IMR-90 (cell line): ENCODE data around the gene ZNF521. TPM values are rescaled to one million over a fixed set of nuclear protein-coding genes. Genes with fewer than 3 reads are reported as not detected.

Source experiments
- ATAC-seq: fragments of 200-7000 bp; cut with Tn5 transposase; 2 replicates; pipeline ENCODE4 v1.9.1; 2020; ENCODE audit warnings: low read depth, mild to moderate bottlenecking, moderate library complexity
- BruUV-seq: library from RNA; stranded (reverse); fragments of 400-500 nt; replicated peaks from 2 replicates; lab custom pipeline; 2021; lab: Mats Ljungman, UMichigan
- CTCF ChIA-PET: fragments of 300-600 bp; formaldehyde crosslinking; extraction: SDS; loops from one replicate; lab custom pipeline; 2021; ENCODE audit warnings: antibody characterized with exemption; lab: Yijun Ruan, JAX
- POLR2A ChIA-PET: fragments of 300-600 bp; sonication (Branson Sonifier 250); formaldehyde crosslinking; loops from one replicate; lab custom pipeline; 2022; ENCODE audit warnings: antibody characterized with exemption; ENCODE audit not compliant: unreplicated experiment; lab: Charles Lee
- DNase-seq: peaks from one replicate; pipeline ENCODE4 v3.0.0; 2013
- H2AFZ ChIP-seq: replicated peaks from 2 replicates; pipeline ENCODE3; 2013; ENCODE audit warnings: low read length, mild to moderate bottlenecking; ENCODE audit not compliant: poor library complexity
- H2AK5ac ChIP-seq: 2 replicates; pipeline ENCODE4 v1.6.1; 2013; ENCODE audit warnings: low read depth, low read length, inconsistent platforms
- H2AK9ac ChIP-seq: replicated peaks from 2 replicates; pipeline ENCODE3; 2013; ENCODE audit warnings: mild to moderate bottlenecking, low read depth, low read length, moderate library complexity; ENCODE audit not compliant: poor library complexity
- H2BK120ac ChIP-seq: 2 replicates; pipeline ENCODE4 v1.6.1; 2013; ENCODE audit warnings: low read depth, low read length, inconsistent platforms
- H2BK15ac ChIP-seq: 3 replicates; pipeline ENCODE4 v1.6.1; 2013; ENCODE audit warnings: low read depth, low read length, inconsistent platforms
- H2BK20ac ChIP-seq: 2 replicates; pipeline ENCODE4 v1.6.1; 2013; ENCODE audit warnings: low read depth, mild to moderate bottlenecking, inconsistent platforms, low read length, moderate library complexity
- H2BK5ac ChIP-seq: 2 replicates; pipeline ENCODE4 v1.6.1; 2013; ENCODE audit warnings: mild to moderate bottlenecking, low read depth, low read length, inconsistent platforms; ENCODE audit not compliant: poor library complexity, severe bottlenecking
- H3K14ac ChIP-seq: replicated peaks from 2 replicates; pipeline ENCODE4 v1.6.1; 2013; ENCODE audit warnings: low read depth, low read length, inconsistent platforms
- H3K18ac ChIP-seq: 2 replicates; pipeline ENCODE4 v1.6.1; 2013; ENCODE audit warnings: low read depth, low read length, control low read depth
- H3K23ac ChIP-seq: 2 replicates; pipeline ENCODE4 v1.6.1; 2013; ENCODE audit warnings: low read depth, low read length, inconsistent platforms
- H3K27ac ChIP-seq: 2 replicates; pipeline ENCODE4 v1.5.1; 2013; ENCODE audit warnings: mild to moderate bottlenecking, control low read depth, low read length; ENCODE audit not compliant: insufficient read depth
- H3K27me3 ChIP-seq: 2 replicates; pipeline ENCODE4 v1.6.1; 2013; ENCODE audit warnings: low read length; ENCODE audit not compliant: control insufficient read depth, insufficient read depth
- H3K36me3 ChIP-seq: 2 replicates; pipeline ENCODE4 v1.6.1; 2013; ENCODE audit warnings: low read length, mixed read lengths; ENCODE audit not compliant: control insufficient read depth, insufficient read depth
- H3K4ac ChIP-seq: 2 replicates; pipeline ENCODE4 v1.6.1; 2013; ENCODE audit warnings: low read depth, low read length, inconsistent platforms
- H3K4me1 ChIP-seq: 2 replicates; pipeline ENCODE4 v1.6.1; 2013; ENCODE audit warnings: low read length, mixed read lengths; ENCODE audit not compliant: control insufficient read depth, insufficient read depth
- H3K4me2 ChIP-seq: 2 replicates; pipeline ENCODE4 v1.6.1; 2013; ENCODE audit warnings: low read depth, mild to moderate bottlenecking, control low read depth, low read length, moderate library complexity
- H3K4me3 ChIP-seq: 2 replicates; pipeline ENCODE4 v1.5.1; 2013; ENCODE audit warnings: low read depth, mild to moderate bottlenecking, control low read depth, low read length, moderate library complexity; ENCODE audit not compliant: insufficient read depth
- H3K56ac ChIP-seq: 2 replicates; pipeline ENCODE4 v1.6.1; 2013; ENCODE audit warnings: low read length, inconsistent platforms; ENCODE audit not compliant: insufficient read depth; ENCODE audit errors: extremely low read depth
- H3K79me1 ChIP-seq, 2 experiments: 2 replicates each; pipeline ENCODE4 v1.6.1; 2013; ENCODE audit warnings: low read length in 2 of 2, inconsistent platforms in 1 of 2, low read depth in 1 of 2
- H3K9ac ChIP-seq: 2 replicates; pipeline ENCODE4 v1.6.1; 2013; ENCODE audit warnings: low read depth, low read length, control low read depth
- H3K9me1 ChIP-seq: 2 replicates; pipeline ENCODE4 v1.6.1; 2013; ENCODE audit warnings: low read length, inconsistent platforms; ENCODE audit not compliant: insufficient read depth
- H3K9me3 ChIP-seq: 2 replicates; pipeline ENCODE4 v1.6.1; 2013; ENCODE audit warnings: low read length; ENCODE audit not compliant: control insufficient read depth, insufficient read depth
- H4K20me1 ChIP-seq: 2 replicates; pipeline ENCODE4 v1.6.1; 2013; ENCODE audit warnings: low read length, inconsistent platforms; ENCODE audit not compliant: insufficient read depth
- H4K5ac ChIP-seq: 2 replicates; pipeline ENCODE4 v1.6.1; 2013; ENCODE audit warnings: mild to moderate bottlenecking, low read depth, low read length, control low read depth
- H4K8ac ChIP-seq, 2 experiments: 2 replicates each; pipeline ENCODE4 v1.6.1; 2013; ENCODE audit warnings: low read depth in 2 of 2, low read length in 2 of 2, control low read depth in 1 of 2, inconsistent platforms in 1 of 2
- H4K91ac ChIP-seq: 2 replicates; pipeline ENCODE4 v1.6.1; 2013; ENCODE audit warnings: low read depth, low read length, inconsistent platforms; ENCODE audit not compliant: insufficient read depth
- BHLHE40 ChIP-seq: fragments of 150-350 bp; IDR thresholded peaks from 2 replicates; pipeline ENCODE4 v1.6.1; 2016; ENCODE audit warnings: mild to moderate bottlenecking, low read depth, low read length
- CHD1 ChIP-seq: IDR thresholded peaks from 2 replicates; pipeline ENCODE4 v1.6.1; 2012; ENCODE audit warnings: low read depth, low read length, improper control_type of control experiment
- MAFK ChIP-seq: IDR thresholded peaks from 2 replicates; pipeline ENCODE4 v1.6.1; 2012; ENCODE audit warnings: low read depth, low read length, improper control_type of control experiment
- MAZ ChIP-seq: IDR thresholded peaks from 2 replicates; pipeline ENCODE4 v1.6.1; 2012; ENCODE audit warnings: low read depth, mild to moderate bottlenecking, low read length, improper control_type of control experiment, moderate library complexity, borderline replicate concordance
- MXI1 ChIP-seq: IDR thresholded peaks from 2 replicates; pipeline ENCODE4 v1.6.1; 2012; ENCODE audit warnings: low read depth, mild to moderate bottlenecking, low read length, moderate library complexity, borderline replicate concordance
- NFE2L2 ChIP-seq: fragments of 150-350 bp; IDR thresholded peaks from 2 replicates; pipeline ENCODE4 v1.6.1; 2016; ENCODE audit warnings: low read depth, mild to moderate bottlenecking, low read length
- POLR2A ChIP-seq: IDR thresholded peaks from 2 replicates; pipeline ENCODE4 v1.6.1; 2012; ENCODE audit warnings: mild to moderate bottlenecking, low read depth, low read length
- RAD21 ChIP-seq: IDR thresholded peaks from 2 replicates; pipeline ENCODE4 v1.6.1; 2012; ENCODE audit warnings: low read length, improper control_type of control experiment
- RCOR1 ChIP-seq: IDR thresholded peaks from 2 replicates; pipeline ENCODE4 v1.6.1; 2012; ENCODE audit warnings: mild to moderate bottlenecking, low read length, improper control_type of control experiment; ENCODE audit not compliant: insufficient replicate concordance
- WGBS, 2 experiments: methylation state at CpG; one replicate each; pipeline versions ENCODE4 v1.1.5 to v1.1.7; 2013; ENCODE audit warnings: missing lambda C conversion rate in 2 of 2; ENCODE audit not compliant: insufficient read length in 1 of 2; ENCODE audit errors: extremely low coverage in 2 of 2; 5-methylcytosine and 5-hydroxymethylcytosine counted together
- dilution Hi-C: fragments of 300-500 bp; cut with HindIII; formaldehyde crosslinking; loops from one replicate; pipeline ENCODE4 v1.14.3; 2018; ENCODE audit warnings: low sequenced_read_pairs; ENCODE audit not compliant: unreplicated experiment
- in situ Hi-C: fragments of 300-500 bp; cut with MboI; formaldehyde crosslinking; loops from 3 replicates; pipeline ENCODE4 v1.14.3; 2019; ENCODE audit warnings: low sequenced_read_pairs, inconsistent platforms, mixed read lengths
- intact Hi-C: fragments of 100-400 bp; cut with micrococcal nuclease; formaldehyde crosslinking; loops from 2 replicates; pipeline ENCODE4 v1.10.0; 2022
- polyA plus RNA-seq, 3 experiments: library from polyadenylated mRNA; depleted of rRNA; stranded (reverse); fragments of >200 nt; gene quantifications; 2 replicates each; pipeline ENCODE4 v1.2.3, GENCODE V29; 2012; ENCODE audit warnings: low replicate concordance in 1 of 3
- total RNA-seq: library from RNA; depleted of rRNA; stranded (reverse); fragments of >200 nt; gene quantifications from 2 replicates; pipeline ENCODE4 v1.2.3, GENCODE V29; 2012
- TF ChIP-seq, protein P1 (sequence below): fragments of 150-350 bp; IDR thresholded peaks from 2 replicates; pipeline ENCODE4 v1.6.1; 2016; ENCODE audit warnings: low read depth, mild to moderate bottlenecking, low read length, moderate library complexity, borderline replicate concordance

ZNF521 gene
- total and polyA plus RNA-seq, 2 of the 4 experiments (the other 2 are of a cell fraction), result 21.5 to 59.3 TPM

DNA sequence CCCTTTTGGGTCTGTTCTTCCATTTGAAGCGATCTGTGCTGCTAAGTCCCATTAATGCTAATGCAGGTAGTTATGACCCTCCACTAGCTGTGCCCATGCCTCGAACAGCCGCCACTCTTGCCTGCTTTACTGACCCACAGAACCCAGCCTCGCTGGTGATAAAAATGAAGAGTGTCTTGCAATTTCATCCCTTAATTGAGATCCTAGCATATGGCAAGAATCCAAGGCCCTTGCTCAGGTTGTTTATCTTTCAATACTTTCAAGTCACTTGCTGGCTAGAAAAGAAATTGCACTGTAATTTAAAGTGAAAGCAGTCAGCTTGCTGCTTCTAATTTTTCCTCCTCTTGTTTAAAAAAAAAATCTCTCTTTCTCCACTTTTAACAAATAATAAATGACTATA, 73.6 kb downstream of the ZNF521 start:
- in situ Hi-C loops, result no loop called here
- Histone ChIP-seq H3K56ac (no peak overlapping the region), H2AFZ (no peak overlapping the region), H3K27me3 (no peaks in the 10 kb centered on the region), H3K18ac (no peak overlapping the region), H3K14ac (peak overlapping the region; percentile 59; the same call in 1 of the 2 replicates), H3K4me1 (peaks cover 6% of the 10 kb centered on the region), H2BK15ac (peak overlapping the region; percentile 19; the same call in 1 of the 3 replicates), H4K91ac (peak overlapping the region; percentile 43; the same call in 1 of the 2 replicates), H3K4me2 (peak overlapping the region; percentile 53; the same call in 1 of the 2 replicates), H2BK20ac (peak overlapping the region; percentile 51; the same call in 1 of the 2 replicates), H4K5ac (no peak overlapping the region), H3K9ac (no peak overlapping the region), H2AK9ac (no peak overlapping the region), H3K23ac (no peak overlapping the region), H2AK5ac (peak overlapping the region; percentile 47; the same call in 1 of the 2 replicates), H2BK5ac (no peak overlapping the region), H3K4me3 (no peak overlapping the region), H4K8ac (no peak overlapping the region), H3K79me1 (peaks cover 9 to 34% of the 10 kb centered on the region in 2 experiments), H3K4ac (peak overlapping the region; percentile 50; the same call in 1 of the 2 replicates), H4K20me1 (peaks cover 8% of the 10 kb centered on the region; the same call in 1 of the 2 replicates), H3K9me3 (no peaks in the 10 kb centered on the region), H3K36me3 (peaks cover 1% of the 10 kb centered on the region; the same call in 1 of the 2 replicates), H3K27ac (no peak overlapping the region), H3K9me1 (peaks cover 4% of the 10 kb centered on the region), H2BK120ac (peak overlapping the region; percentile 65)
- CTCF ChIA-PET, result no interaction called here
- no TSS peak for BruUV-seq
- WGBS, 2 experiments, result no CpG with 5 or more reads among the region's 4 CpGs
- ATAC-seq (no peak), DNase-seq (peak; percentile 13)
- dilution Hi-C loops, result no loop called here
- POLR2A ChIA-PET, result no interaction called here
- TF ChIP-seq MAFK, result no peak
- TF ChIP-seq RAD21, result no peak
- TF ChIP-seq MAZ, result no peak
- TF ChIP-seq POLR2A, result no peak
- no peak for TF ChIP-seq NFE2L2
- no peak for TF ChIP-seq RCOR1
- no peak for TF ChIP-seq BHLHE40
- TF ChIP-seq MXI1, result no peak
- TF ChIP-seq, protein P1, sequence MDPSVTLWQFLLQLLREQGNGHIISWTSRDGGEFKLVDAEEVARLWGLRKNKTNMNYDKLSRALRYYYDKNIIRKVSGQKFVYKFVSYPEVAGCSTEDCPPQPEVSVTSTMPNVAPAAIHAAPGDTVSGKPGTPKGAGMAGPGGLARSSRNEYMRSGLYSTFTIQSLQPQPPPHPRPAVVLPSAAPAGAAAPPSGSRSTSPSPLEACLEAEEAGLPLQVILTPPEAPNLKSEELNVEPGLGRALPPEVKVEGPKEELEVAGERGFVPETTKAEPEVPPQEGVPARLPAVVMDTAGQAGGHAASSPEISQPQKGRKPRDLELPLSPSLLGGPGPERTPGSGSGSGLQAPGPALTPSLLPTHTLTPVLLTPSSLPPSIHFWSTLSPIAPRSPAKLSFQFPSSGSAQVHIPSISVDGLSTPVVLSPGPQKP, result no peak
- TF ChIP-seq CHD1, result no peak
- intact Hi-C loops, result no loop called here
